Stimulated activated CD8-positive, alpha-beta memory T cell treated with anti-CD3 and anti-CD28 coated beads, Interleukin-12 subunit alpha, Interleukin-12 subunit beta, amount 100 ng/mL, for 24 hours (primary cell): Measurements from ENCODE around the gene MTIF3.
"Not testable (repeated sequence)": the region's sequence is repeated elsewhere in the genome, so short reads cannot be mapped to it uniquely, and the experiment has no call there.

Experiments used
- DNase-seq: peaks from one replicate; pipeline ENCODE4 v3.0.0-alpha.2; 2020; ENCODE audit errors: extremely low read depth

MTIF3 gene

DNA sequence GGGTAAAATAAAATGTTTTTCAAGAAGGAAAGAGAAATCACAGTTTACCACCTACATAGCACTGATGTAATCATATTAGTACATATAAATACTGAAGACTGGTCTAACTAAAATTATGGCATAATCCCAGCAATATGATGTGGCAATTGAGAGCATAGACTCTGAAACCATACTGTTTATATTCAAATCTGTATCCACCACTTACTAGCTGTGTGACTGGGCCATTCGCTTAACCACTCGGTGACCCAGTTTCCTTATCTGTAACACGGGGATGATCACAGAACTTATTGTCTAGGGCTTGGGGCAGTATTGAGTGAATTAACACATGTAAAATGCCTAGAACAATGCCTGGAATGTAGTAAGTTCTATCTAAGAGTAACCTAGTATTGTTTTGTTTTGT lies 39.0 kb downstream of the MTIF3 start:
- no peak for DNase-seq

DNA sequence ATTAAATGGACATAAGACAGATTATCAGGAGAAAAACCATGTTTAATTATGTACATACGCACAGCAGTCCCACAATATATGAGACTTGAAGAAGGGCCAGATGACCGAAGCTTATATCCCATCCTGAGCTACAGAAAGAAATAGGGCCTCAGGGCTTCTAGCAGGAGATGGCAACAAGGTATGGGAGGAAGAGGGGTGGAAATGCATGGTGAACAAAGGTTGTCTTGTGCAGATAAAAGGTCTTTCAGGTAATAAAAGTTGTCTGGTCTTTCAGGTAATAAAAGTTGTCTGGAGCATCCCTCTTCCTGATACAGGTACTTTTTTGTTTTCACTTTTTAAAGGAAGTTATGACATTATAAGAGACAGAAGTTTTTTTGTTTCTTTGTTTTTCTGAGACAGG lies 41.4 kb downstream of the MTIF3 start:
- DNase-seq: no peak

DNA sequence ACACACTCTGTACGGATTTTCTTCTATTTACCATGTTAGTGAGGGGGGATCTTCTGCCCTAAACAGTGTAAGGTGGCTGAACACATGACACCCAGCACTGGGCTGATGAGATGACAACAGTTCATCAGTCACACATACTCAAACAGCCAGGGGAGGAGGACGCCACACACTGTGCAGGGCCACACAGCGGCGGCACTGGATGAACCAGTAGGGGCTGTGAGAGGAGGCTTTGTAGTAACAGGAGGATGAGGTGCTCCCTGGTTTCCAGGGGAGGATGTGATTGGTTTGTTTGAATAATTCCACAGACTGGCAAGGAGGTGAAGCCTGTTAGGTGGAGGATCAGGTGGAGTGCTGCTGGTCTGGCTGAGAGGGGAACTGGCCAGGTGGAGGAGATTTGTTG lies 42.3 kb downstream of the MTIF3 start:
- DNase-seq: no peak

DNA sequence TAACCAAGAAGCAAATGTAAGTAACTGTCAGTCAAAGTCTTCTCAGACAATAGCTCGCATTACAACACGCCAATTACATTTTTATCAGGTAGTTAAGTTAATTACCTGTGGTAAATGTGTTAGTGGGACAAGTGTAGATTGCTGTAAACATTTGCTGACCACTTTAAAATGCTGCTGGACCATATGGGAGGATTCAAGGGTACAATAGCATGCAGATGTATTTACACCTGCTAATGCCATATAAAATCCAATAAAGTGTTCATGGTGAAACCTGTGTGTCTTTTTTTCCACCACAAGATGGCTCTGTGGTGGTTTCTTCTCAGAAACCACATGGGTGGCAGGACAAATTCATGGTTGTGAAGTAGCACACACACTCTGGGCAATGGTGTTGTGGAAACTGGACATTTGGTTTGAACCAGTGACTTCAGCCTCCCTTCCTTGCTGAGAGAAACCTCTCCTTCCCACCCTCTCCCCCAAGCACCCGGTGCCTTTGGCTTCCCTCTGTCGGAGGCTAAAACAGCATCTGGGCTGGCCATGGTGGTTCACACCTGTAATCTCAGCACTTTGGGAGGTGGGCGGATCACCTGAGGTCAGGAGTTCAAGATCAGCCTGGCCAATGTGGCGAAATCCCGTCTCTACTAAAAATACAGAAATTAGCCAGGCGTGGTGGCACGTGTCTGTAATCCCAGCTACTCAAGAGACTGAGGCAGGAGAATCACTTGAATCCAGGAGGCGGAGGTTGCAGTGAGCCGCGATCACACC lies 44.0 kb downstream of the MTIF3 start:
- no peak for DNase-seq

DNA sequence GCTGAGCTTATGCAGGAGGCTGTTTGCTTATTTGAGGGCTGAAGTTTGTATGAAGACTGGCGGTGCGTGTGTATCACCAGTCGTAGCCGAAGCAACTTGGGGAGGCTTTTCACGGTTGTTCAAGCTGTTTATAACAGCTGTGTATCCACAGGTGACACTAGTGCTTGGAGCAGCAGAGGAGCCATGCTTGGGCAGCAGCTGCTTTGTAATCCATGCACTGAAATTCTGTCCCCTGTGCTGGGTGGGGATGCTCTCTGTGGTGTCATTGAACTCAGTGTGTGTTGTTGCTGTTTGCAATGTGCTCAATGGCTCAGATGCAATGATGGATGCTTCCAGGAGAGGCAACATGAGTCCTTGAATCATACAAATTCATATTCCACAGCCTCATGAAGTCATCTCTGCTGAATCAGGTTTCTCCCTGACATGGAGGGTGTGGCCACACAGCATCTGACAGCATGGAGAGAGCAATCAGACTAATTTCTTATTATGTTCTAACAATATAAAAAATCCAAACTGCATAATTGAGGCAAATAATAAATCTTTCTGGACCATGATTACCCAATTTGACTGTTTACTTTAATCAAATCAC lies 44.7 kb downstream of the MTIF3 start:
- no peak for DNase-seq

DNA sequence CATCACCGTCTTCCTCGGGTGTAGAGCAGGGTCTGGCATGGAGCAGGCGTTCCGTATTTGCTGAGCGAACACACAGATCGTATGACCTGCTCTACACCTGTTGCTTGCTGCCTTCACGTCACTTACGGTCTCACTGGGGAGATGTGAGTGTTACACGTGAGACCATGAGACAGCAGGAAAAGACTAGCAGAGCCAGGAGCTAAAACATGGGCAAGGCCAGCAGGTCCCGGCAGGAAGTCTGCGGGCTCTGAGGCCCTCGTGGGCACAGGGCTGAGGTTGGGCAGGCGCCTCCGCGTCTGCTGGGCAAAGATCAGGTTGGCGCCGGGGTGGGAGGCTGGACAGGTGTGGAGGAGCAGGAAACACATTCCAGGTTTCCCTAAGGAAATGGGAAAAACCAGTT lies 45.7 kb downstream of the MTIF3 start:
- DNase-seq: no peak

DNA sequence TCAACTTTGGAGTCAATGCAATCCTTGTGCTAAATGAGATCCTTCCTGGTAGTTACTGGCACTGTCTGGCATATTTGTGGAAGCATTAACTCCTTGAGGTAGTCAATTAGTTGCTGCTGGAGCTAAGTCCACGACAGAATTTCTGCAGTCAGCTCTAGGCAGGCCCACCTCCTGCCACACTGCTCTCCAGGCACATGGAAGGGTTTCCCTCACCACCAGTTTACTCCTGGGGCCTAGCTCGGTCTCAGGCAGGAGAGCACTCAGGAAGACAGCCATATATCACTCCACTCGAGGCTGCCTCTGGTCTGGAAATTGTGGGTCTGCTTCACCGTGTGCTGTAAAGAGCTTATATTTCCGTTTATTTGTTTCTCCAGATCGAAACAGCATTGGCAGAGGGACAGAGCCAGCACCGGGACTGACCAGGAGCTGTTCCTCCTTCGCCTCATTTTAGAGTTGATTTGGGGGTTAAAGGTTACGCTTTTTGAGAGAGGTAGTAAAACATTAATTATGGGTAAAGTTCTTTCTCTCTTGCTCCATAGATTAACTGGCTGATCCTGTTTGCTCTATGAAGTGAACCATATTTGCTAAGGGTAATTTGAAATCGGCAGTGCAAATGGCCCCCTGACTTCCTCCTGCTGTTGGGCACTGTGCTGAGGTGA lies 46.5 kb downstream of the MTIF3 start:
- DNase-seq: no peak

DNA sequence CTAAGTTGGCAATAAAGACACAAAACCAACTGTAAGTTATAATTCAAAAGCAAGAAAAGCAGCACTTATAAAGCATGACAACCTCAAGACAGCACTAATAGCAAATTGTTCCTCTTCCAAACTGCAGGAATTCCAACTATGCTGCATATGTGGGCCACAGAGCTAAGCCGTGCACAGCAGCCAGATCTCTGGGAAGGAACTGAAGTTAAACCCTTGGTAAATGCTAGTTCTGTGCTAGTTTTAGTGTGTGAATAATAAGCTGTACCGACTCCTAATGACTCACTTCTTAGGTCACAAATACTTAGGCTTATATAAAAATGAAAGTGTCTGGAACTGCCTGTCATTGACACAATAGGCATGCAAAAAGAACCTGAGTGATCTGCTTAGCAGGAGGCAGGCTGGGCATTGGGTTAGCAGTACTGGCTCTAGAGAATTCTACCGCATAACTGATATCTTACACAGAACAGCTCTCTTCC lies 47.1 kb downstream of the MTIF3 start:
- DNase-seq: no peak

DNA sequence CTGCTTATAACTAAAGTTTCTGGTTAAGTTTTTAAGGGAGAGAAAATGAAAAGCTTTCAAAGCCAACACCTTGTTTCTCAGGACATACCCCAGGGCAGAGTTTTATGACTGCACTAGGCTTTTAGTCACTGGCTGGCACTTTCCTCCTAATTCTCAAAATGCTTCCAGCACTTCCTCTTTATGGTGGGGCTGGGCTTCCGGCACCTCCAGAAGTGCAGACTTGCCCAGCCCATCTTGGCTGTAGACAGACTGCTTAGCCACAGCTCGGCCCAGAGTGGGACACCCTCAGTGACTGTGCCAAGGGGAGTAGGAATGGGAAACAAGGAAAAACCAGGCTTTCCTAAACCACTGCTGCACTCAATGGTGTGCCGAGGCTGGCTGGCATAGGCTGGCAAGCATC lies 49.2 kb downstream of the MTIF3 start:
- no peak for DNase-seq

DNA sequence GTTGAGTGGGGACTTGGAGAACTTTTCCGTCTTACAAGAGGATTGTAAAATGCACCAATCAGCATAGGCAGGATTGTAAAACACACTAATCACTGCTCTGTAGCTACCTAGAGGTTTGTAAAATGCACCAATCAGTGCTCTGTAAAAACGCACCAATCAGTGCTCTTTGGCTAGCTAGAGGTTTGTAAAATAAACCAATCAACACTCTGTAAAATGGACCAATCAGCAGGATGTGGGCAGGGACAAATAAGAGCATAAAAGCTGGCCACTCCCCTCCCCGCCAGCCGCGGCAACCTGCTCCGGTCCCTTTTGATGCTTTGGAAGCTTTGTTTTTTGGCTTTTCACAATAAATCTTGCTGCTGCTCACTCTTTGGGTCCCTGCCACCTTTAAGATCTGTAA lies 50.0 kb downstream of the MTIF3 start:
- not testable (repeated sequence) for DNase-seq

DNA sequence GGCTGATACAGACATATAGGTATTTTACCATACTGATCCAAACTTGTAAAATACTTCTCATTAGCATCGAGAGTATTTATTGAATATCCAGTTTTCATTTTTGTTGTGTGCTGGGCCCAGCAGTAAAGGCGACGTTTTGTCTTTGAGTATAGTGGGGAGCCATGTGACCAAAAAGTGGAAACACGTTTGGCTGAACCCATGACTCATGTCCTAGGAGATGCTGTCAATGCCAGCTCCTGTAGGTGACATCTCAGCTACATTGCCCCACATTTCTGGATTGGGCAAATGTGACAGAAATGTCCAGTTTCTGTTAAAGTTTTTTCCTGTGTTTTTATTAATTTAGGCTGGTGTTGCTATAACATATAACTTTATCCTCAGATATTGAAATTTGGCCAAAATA lies 52.0 kb downstream of the MTIF3 start:
- DNase-seq: no peak

DNA sequence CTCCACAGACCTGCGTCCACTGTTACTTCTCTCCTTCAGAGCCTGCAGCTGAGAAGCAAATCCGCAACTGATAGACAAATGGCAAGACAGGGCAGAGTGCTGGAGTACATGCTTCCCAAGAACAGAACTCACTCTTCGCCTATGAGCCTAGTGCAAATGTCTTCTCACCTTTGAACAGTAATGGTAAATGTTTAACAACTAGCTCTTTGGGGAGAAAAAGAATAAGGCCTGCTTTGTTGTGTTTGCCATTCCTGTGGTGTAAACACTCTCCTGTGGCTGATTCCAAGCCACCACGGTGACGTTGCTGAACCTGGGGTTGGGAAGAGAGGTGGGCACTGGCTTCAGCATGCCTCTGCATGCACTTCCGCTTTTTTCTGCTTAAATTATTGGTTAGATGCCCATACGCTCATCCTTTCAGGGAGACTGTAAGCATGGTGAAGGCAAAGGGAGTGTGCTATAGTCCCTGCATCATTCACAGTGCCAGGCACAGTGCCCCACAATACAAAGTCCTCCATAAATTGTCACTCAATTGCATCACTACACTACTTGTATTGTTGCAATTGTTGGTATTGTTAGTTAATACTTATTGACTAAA lies 54.0 kb downstream of the MTIF3 start:
- DNase-seq: no peak

DNA sequence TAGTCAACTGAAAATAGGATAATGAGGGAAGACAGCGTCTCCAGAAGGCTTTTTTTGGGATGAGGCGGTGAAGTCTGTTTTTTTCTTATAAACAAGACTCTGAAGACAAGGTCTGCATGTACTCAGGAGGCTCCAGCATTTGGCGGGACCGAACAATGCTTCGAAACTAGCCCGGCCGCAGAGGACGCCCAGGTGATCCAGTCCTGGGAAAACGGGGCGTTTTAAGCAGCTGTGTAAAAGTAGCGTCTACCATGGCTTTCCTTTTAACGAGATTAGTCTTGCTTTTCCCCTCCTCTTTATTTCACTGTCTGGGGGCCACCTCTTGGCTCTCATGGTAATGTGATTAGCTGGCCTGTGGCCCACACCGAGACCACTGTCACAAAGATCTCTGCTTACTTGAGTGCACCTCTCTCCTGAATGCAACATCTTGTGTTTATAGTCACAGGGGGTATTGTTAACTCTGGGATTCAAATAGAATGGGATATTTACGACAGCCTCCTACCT lies 55.3 kb downstream of the MTIF3 start:
- DNase-seq: no peak

DNA sequence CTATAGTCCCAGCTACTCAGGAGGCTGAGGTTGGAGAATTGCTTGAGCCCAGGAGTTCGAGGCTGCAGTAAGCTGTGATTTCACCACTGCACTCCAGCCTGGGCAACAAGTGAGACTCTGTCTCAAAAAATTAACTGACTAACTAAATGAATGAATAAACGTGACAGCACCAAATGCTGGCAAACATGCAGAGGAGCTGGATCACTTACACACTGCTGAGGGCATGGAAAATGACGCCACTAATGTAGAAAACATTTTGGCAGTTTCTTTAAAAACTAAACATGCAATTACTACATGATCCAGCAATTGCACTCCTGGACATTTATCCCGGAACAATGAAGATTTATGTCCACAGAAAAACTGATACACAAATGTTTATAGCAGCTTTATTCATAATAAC lies 57.3 kb downstream of the MTIF3 start:
- DNase-seq: no peak

DNA sequence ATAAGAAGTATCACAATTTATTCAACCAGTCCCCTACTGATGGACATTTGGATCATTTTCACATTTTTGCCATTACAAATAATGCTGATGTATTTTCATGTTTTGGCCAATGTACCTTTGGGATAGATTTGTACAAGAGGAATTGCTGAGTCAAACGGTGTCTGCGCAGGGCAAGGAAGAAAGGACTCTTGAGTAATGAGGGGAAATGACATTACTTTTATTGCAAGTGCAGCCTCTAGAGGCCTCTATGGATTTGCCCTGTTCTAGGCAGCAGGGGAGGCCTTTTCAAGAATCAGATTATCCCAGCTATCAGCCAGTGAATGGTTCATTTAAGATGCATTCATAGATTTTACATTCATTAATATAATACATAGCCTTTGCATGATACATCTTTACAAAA lies 58.9 kb downstream of the MTIF3 start:
- DNase-seq: no peak

DNA sequence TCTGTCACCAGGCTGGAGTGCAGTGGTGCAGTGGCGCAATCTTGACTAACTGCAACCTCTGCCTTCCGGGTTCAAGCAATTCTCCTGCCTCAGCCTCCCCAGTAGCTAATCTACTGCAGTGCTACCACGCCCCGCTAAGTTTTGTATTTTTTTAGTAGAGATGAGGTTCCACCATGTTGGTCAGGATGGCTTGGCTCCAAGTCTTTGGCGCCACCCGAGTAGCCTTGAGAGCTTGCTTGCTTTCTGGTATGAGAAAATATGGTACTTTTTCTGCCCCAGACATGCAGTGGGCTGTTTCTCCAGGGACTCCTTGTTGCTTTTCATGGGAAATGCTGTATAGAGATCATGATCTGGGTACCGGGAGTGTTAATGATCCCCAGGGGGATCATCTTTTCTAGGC lies 60.5 kb downstream of the MTIF3 start:
- DNase-seq: no peak

DNA sequence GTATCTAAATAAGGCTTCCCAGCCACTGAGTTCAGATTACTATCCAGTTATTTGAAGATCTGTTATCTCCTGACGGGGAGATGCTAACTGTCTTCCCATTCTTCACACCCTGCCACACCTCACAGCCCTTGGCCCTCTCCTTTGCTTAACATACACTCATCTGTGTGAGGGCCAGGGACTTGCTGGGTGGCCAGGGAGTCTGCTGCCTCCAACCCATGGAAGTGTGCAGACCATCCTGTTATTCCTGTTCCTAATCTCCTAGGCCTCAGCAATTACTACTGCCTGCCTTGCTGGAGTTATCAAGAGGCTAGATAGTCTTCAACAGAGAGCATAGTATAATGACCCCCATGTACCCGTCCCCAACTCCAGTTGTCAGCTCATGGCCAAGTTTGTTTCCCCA lies 62.1 kb downstream of the MTIF3 start:
- no peak for DNase-seq
